HT1080 (cell line): ENCODE data around the gene C11orf71. TPM values are rescaled to one million over a fixed set of nuclear protein-coding genes. Genes with fewer than 3 reads are reported as not detected.

ENCODE experiments used
- DNase-seq: peaks from one replicate; pipeline ENCODE4 v3.0.0-alpha.2; 2015; ENCODE audit warnings: low read depth
- total RNA-seq: library from RNA; depleted of rRNA; stranded (reverse); fragments of >200 nt; shearing (Covaris generic); gene quantifications from 2 replicates; pipeline ENCODE4 v1.2.3, GENCODE V29; 2014

Gene C11orf71
- total RNA-seq, 1 experiment from 2014 or later = 4.8 TPM

- DNase-seq = no peak
Measured at GRCh38 chr11:114399490-114400215, 658 bp downstream of the C11orf71 start.

- no peak for DNase-seq
Measured at GRCh38 chr11:114398303-114398920, 1.9 kb downstream of the C11orf71 start.

GRCh38 chr11:114397349-114397982 lies 2.8 kb downstream of the C11orf71 start:
- no peak for DNase-seq

- no peak for DNase-seq
Measured at GRCh38 chr11:114396916-114397315, 3.4 kb downstream of the C11orf71 start.

GRCh38 chr11:114395736-114396135 lies 4.6 kb downstream of the C11orf71 start:
- DNase-seq = peak; percentile 26

- no peak for DNase-seq
Measured at GRCh38 chr11:114392735-114393667, 7.3 kb downstream of the C11orf71 start.

GRCh38 chr11:114386545-114386944 lies 13.8 kb downstream of the C11orf71 start:
- DNase-seq = no peak

GRCh38 chr11:114386131-114386530 lies 14.2 kb downstream of the C11orf71 start:
- no peak for DNase-seq

- peak; percentile 64 for DNase-seq
Measured at GRCh38 chr11:114384487-114384886, 15.8 kb downstream of the C11orf71 start.

- no peak for DNase-seq
Measured at GRCh38 chr11:114382509-114382908, 17.8 kb downstream of the C11orf71 start.

- no peak for DNase-seq
Measured at GRCh38 chr11:114379394-114380069, 20.8 kb downstream of the C11orf71 start.

GRCh38 chr11:114377612-114378267 lies 22.6 kb downstream of the C11orf71 start:
- peak; percentile 84 for DNase-seq

GRCh38 chr11:114375052-114375451 lies 25.3 kb downstream of the C11orf71 start:
- no peak for DNase-seq

- no peak for DNase-seq
Measured at GRCh38 chr11:114368918-114369680, 31.2 kb downstream of the C11orf71 start.

- no peak for DNase-seq
Measured at GRCh38 chr11:114367244-114367957, 32.9 kb downstream of the C11orf71 start.

- DNase-seq = peak; percentile 93
Measured at GRCh38 chr11:114366331-114367243, 33.7 kb downstream of the C11orf71 start.

GRCh38 chr11:114362958-114363357 lies 37.4 kb downstream of the C11orf71 start:
- DNase-seq = no peak

- DNase-seq = no peak
Measured at GRCh38 chr11:114362326-114362725, 38.0 kb downstream of the C11orf71 start.
